GM19467 (cell line): ENCODE measurements around the gene INPP5B.
"Not testable (repeated sequence)": the region's sequence is repeated elsewhere in the genome, so short reads cannot be mapped to it uniquely, and the experiment has no call there.

Experiments
- ATAC-seq: cut with Tn5 transposase; IDR thresholded peaks from one replicate; pipeline ENCODE4 v1.9.1; 2021; ENCODE audit warnings: mild to moderate bottlenecking, moderate library complexity; ENCODE audit not compliant: unreplicated experiment

The INPP5B gene

GRCh38 chr1:37915476-37916093, 31.3 kb downstream of the INPP5B start:
- no peak for ATAC-seq

- no peak for ATAC-seq
These were observed 32.0 kb downstream of the INPP5B start for GRCh38 chr1:37914719-37915475.

GRCh38 chr1:37911478-37911877, 35.4 kb downstream of the INPP5B start:
- not testable (repeated sequence) for ATAC-seq

- not testable (repeated sequence) for ATAC-seq
These were observed 36.0 kb downstream of the INPP5B start for GRCh38 chr1:37910886-37911285.

- not testable (repeated sequence) for ATAC-seq
These were observed 38.3 kb downstream of the INPP5B start for GRCh38 chr1:37908531-37908930.

GRCh38 chr1:37907416-37908125, 39.3 kb downstream of the INPP5B start:
- not testable (repeated sequence) for ATAC-seq

GRCh38 chr1:37906591-37906990, 40.3 kb downstream of the INPP5B start:
- ATAC-seq = not testable (repeated sequence)

- no peak for ATAC-seq
These were observed 41.1 kb downstream of the INPP5B start for GRCh38 chr1:37905727-37906126.

GRCh38 chr1:37903921-37904320, 42.9 kb downstream of the INPP5B start:
- not testable (repeated sequence) for ATAC-seq

- ATAC-seq = no peak
These were observed 43.9 kb downstream of the INPP5B start for GRCh38 chr1:37902983-37903382.

GRCh38 chr1:37901893-37902225, 45.0 kb downstream of the INPP5B start:
- ATAC-seq = no peak

- no peak for ATAC-seq
These were observed 45.5 kb downstream of the INPP5B start for GRCh38 chr1:37901191-37901892.

- ATAC-seq = not testable (repeated sequence)
These were observed 49.3 kb downstream of the INPP5B start for GRCh38 chr1:37897563-37897962.

GRCh38 chr1:37893673-37894072, 53.2 kb downstream of the INPP5B start:
- ATAC-seq = no peak

GRCh38 chr1:37892151-37893047, 54.5 kb downstream of the INPP5B start:
- no peak for ATAC-seq

- ATAC-seq = no peak
These were observed 56.4 kb downstream of the INPP5B start for GRCh38 chr1:37890378-37891014.

- no peak for ATAC-seq
These were observed 58.7 kb downstream of the INPP5B start for GRCh38 chr1:37888022-37888700.

- ATAC-seq = no peak
These were observed 62.7 kb downstream of the INPP5B start for GRCh38 chr1:37884145-37884544.

GRCh38 chr1:37883671-37884070, 63.2 kb downstream of the INPP5B start:
- ATAC-seq = no peak
